ENCODE measurements around the gene CENPK. TPM values are rescaled to one million over a fixed set of nuclear protein-coding genes. Genes with fewer than 3 reads are reported as not detected.

CENPK gene
- polyA plus RNA-seq, 1 of the 3 experiments (the other 2 are of a cell fraction) = 5.4 TPM

GRCh38 chr5:65570598-65571226 is 7.7 kb upstream of the CENPK start:
- no peak overlapping the region for H3K9ac ChIP-seq
- ChIA-PET CTCF (interaction anchor here (1.1 to 1.6 kb wide), 2 partner anchors 18 to 19 kb away, joined by 3 to 6 read pairs; no protein-coding TSS in a partner anchor), POLR2A (interaction anchor here (2.1 kb wide), 1 partner anchor 7 kb away, joined by 7 read pairs; the partner anchor contains the start of genes CENPK and PPWD1)
- H3K9me2 ChIP-seq = no peaks in the 10 kb centered on the region
- H3K4me2 ChIP-seq = no peak overlapping the region
- no peaks in the 10 kb centered on the region for H4K20me1 ChIP-seq (ENCODE audit: insufficient read depth)
- peaks cover 40% of the 10 kb centered on the region for H3K79me2 ChIP-seq (ENCODE audit: insufficient read depth)
- DNase-seq = no peak
- H3K9me3 ChIP-seq = no peaks in the 10 kb centered on the region
- 90% methylated on average over 2 of the region's 2 CpGs for WGBS (ENCODE audit: low lambda C conversion rate)
- peaks cover 56 to 61% of the 10 kb centered on the region in 2 experiments for H3K36me3 ChIP-seq (replicated peaks in 1 of 2; ENCODE audit: control insufficient read depth in 1 of 2, insufficient read depth in 2 of 2, low read length in 1 of 2)
- peaks cover 8% of the 10 kb centered on the region for H3F3A ChIP-seq (replicated peaks; ENCODE audit: insufficient read depth)
- H3K27me3 ChIP-seq (ENCODE audit: insufficient read depth) = no peaks in the 10 kb centered on the region
- no peak overlapping the region for H3K27ac ChIP-seq (ENCODE audit: low read depth in 2 of 2, low read length in 1 of 2)
- H2AFZ ChIP-seq (ENCODE audit: low read depth) = no peak overlapping the region
- H3K4me1 ChIP-seq (ENCODE audit: control insufficient read depth in 1 of 2, insufficient read depth in 2 of 2, low read depth in 1 of 2, low read length in 1 of 2) = no peaks in the 10 kb centered on the region
- TF ChIP-seq GABPA (IDR thresholded peaks at IDR 0.05; ENCODE audit: low read depth) = no peak
- TF ChIP-seq, protein P1, sequence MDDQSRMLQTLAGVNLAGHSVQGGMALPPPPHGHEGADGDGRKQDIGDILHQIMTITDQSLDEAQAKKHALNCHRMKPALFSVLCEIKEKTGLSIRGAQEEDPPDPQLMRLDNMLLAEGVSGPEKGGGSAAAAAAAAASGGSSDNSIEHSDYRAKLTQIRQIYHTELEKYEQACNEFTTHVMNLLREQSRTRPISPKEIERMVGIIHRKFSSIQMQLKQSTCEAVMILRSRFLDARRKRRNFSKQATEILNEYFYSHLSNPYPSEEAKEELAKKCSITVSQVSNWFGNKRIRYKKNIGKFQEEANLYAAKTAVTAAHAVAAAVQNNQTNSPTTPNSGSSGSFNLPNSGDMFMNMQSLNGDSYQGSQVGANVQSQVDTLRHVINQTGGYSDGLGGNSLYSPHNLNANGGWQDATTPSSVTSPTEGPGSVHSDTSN (IDR thresholded peaks at IDR 0.05) = no peak
- no peak for TF ChIP-seq FOXM1 (IDR thresholded peaks at IDR 0.05; ENCODE audit: low read depth)
- TF ChIP-seq SMC3 (IDR thresholded peaks at IDR 0.05; ENCODE audit: low read depth, low read length) = no peak
- TF ChIP-seq MXI1 (IDR thresholded peaks at IDR 0.05; ENCODE audit: low read depth, low read length) = no peak
- TF ChIP-seq RXRA (IDR thresholded peaks at IDR 0.05; ENCODE audit: borderline replicate concordance, low read depth) = no peak
- TF ChIP-seq MAX (IDR thresholded peaks at IDR 0.05; ENCODE audit: low read depth) = no peak
- TF ChIP-seq NRF1 (IDR thresholded peaks at IDR 0.05; ENCODE audit: low read depth, low read length) = no peak
- TF ChIP-seq, protein P2, sequence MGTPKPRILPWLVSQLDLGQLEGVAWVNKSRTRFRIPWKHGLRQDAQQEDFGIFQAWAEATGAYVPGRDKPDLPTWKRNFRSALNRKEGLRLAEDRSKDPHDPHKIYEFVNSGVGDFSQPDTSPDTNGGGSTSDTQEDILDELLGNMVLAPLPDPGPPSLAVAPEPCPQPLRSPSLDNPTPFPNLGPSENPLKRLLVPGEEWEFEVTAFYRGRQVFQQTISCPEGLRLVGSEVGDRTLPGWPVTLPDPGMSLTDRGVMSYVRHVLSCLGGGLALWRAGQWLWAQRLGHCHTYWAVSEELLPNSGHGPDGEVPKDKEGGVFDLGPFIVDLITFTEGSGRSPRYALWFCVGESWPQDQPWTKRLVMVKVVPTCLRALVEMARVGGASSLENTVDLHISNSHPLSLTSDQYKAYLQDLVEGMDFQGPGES (IDR thresholded peaks at IDR 0.05; ENCODE audit: low read depth, low read length) = no peak
- no peak for TF ChIP-seq NFIC (IDR thresholded peaks at IDR 0.05; ENCODE audit: borderline replicate concordance)
- TF ChIP-seq, protein P3, sequence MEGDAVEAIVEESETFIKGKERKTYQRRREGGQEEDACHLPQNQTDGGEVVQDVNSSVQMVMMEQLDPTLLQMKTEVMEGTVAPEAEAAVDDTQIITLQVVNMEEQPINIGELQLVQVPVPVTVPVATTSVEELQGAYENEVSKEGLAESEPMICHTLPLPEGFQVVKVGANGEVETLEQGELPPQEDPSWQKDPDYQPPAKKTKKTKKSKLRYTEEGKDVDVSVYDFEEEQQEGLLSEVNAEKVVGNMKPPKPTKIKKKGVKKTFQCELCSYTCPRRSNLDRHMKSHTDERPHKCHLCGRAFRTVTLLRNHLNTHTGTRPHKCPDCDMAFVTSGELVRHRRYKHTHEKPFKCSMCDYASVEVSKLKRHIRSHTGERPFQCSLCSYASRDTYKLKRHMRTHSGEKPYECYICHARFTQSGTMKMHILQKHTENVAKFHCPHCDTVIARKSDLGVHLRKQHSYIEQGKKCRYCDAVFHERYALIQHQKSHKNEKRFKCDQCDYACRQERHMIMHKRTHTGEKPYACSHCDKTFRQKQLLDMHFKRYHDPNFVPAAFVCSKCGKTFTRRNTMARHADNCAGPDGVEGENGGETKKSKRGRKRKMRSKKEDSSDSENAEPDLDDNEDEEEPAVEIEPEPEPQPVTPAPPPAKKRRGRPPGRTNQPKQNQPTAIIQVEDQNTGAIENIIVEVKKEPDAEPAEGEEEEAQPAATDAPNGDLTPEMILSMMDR (IDR thresholded peaks at IDR 0.05) = no peak
- TF ChIP-seq JUND (IDR thresholded peaks at IDR 0.05) = no peak
- TF ChIP-seq RCOR1 (IDR thresholded peaks at IDR 0.05; ENCODE audit: low read length) = no peak
- no peak for TF ChIP-seq EP300 (IDR thresholded peaks at IDR 0.05; ENCODE audit: borderline replicate concordance in 1 of 2, low read depth in 1 of 2, low read length in 1 of 2)
- TF ChIP-seq TAF1 (IDR thresholded peaks at IDR 0.05; ENCODE audit: borderline replicate concordance, low read depth, low read length) = no peak
- no peak for TF ChIP-seq SIN3A (IDR thresholded peaks at IDR 0.05; ENCODE audit: borderline replicate concordance, low read depth, low read length)
- no peak for TF ChIP-seq RFX5 (IDR thresholded peaks at IDR 0.05; ENCODE audit: low read length)
- no peak for TF ChIP-seq ELF1 (IDR thresholded peaks at IDR 0.05)
- TF ChIP-seq POLR2AphosphoS5 (IDR thresholded peaks at IDR 0.05; ENCODE audit: low read depth, low read length) = no peak
- no peak overlapping the region for H3K4me3 ChIP-seq (ENCODE audit: low read depth in 2 of 2, low read length in 1 of 2)

Data from SK-N-SH (cell line).